Measurements from ENCODE around the gene CHDH. TPM values are rescaled to one million over a fixed set of nuclear protein-coding genes. Genes with fewer than 3 reads are reported as not detected.

CHDH gene
- total RNA-seq, 2 donors from 2014 or later, result 0.50 to 0.94 TPM

GRCh38 chr3:53865732-53866499 lies 19.7 kb upstream of the CHDH start:
- no peak overlapping the region for H3K27ac Mint-ChIP-seq
- H3K36me3 Mint-ChIP-seq (ENCODE audit: low read depth), result peaks cover 11% of the 10 kb centered on the region
- no peaks in the 10 kb centered on the region for H3K9me3 ChIP-seq (ENCODE audit: control insufficient read depth, low read length, poor library complexity, severe bottlenecking)
- DNase-seq (no peak), ATAC-seq (no peak)
- no peaks in the 10 kb centered on the region for H3K27me3 Mint-ChIP-seq
- no peak overlapping the region for H3K4me3 Mint-ChIP-seq
- peaks cover 8% of the 10 kb centered on the region for H3K4me1 Mint-ChIP-seq

- Mint-ChIP-seq H3K36me3 (ENCODE audit: low read depth) (peaks cover 6% of the 10 kb centered on the region), H3K4me3 (no peak overlapping the region), H3K27me3 (no peaks in the 10 kb centered on the region), H3K4me1 (peaks cover 5% of the 10 kb centered on the region), H3K27ac (peak overlapping the region; percentile 76)
- no peak for DNase-seq
- no peaks in the 10 kb centered on the region for H3K9me3 ChIP-seq (ENCODE audit: control insufficient read depth, low read length, poor library complexity, severe bottlenecking)
- no peak for ATAC-seq
Measured at GRCh38 chr3:53863145-53863544, 16.9 kb upstream of the CHDH start.

GRCh38 chr3:53862241-53862640 lies 16.0 kb upstream of the CHDH start:
- no peaks in the 10 kb centered on the region for H3K9me3 ChIP-seq (ENCODE audit: control insufficient read depth, low read length, poor library complexity, severe bottlenecking)
- Mint-ChIP-seq H3K27me3 (no peaks in the 10 kb centered on the region), H3K36me3 (ENCODE audit: low read depth) (peaks cover 4% of the 10 kb centered on the region), H3K27ac (no peak overlapping the region), H3K4me3 (no peak overlapping the region), H3K4me1 (no peaks in the 10 kb centered on the region)
- DNase-seq (no peak), ATAC-seq (no peak)

- no peak for DNase-seq
- peaks cover 4% of the 10 kb centered on the region for H3K36me3 Mint-ChIP-seq (ENCODE audit: low read depth)
- no peaks in the 10 kb centered on the region for H3K4me1 Mint-ChIP-seq
- H3K4me3 Mint-ChIP-seq, result no peak overlapping the region
- H3K27me3 Mint-ChIP-seq, result no peaks in the 10 kb centered on the region
- no peak for ATAC-seq
- H3K27ac Mint-ChIP-seq, result no peak overlapping the region
- H3K9me3 ChIP-seq (ENCODE audit: control insufficient read depth, low read length, poor library complexity, severe bottlenecking), result no peaks in the 10 kb centered on the region
Measured at GRCh38 chr3:53860196-53860595, 14.0 kb upstream of the CHDH start.

GRCh38 chr3:53859178-53859577 lies 13.0 kb upstream of the CHDH start:
- Mint-ChIP-seq H3K4me1 (no peaks in the 10 kb centered on the region), H3K4me3 (no peak overlapping the region), H3K36me3 (ENCODE audit: low read depth) (peaks cover 4% of the 10 kb centered on the region), H3K27ac (no peak overlapping the region), H3K27me3 (peaks cover 3% of the 10 kb centered on the region)
- DNase-seq (no peak), ATAC-seq (no peak)
- H3K9me3 ChIP-seq (ENCODE audit: control insufficient read depth, low read length, poor library complexity, severe bottlenecking), result no peaks in the 10 kb centered on the region

- Mint-ChIP-seq H3K27ac (no peak overlapping the region), H3K4me3 (no peak overlapping the region), H3K27me3 (peaks cover 4% of the 10 kb centered on the region), H3K36me3 (ENCODE audit: low read depth) (peaks cover 4% of the 10 kb centered on the region), H3K4me1 (no peaks in the 10 kb centered on the region)
- H3K9me3 ChIP-seq (ENCODE audit: control insufficient read depth, low read length, poor library complexity, severe bottlenecking), result no peaks in the 10 kb centered on the region
- ATAC-seq (no peak), DNase-seq (no peak)
Measured at GRCh38 chr3:53858096-53858741, 12.0 kb upstream of the CHDH start.

GRCh38 chr3:53856964-53857363 lies 10.7 kb upstream of the CHDH start:
- no peak overlapping the region for H3K27ac Mint-ChIP-seq
- no peak overlapping the region for H3K4me3 Mint-ChIP-seq
- ATAC-seq (no peak), DNase-seq (no peak)
- H3K36me3 Mint-ChIP-seq (ENCODE audit: low read depth), result no peaks in the 10 kb centered on the region
- peaks cover 4% of the 10 kb centered on the region for H3K27me3 Mint-ChIP-seq
- H3K4me1 Mint-ChIP-seq, result no peaks in the 10 kb centered on the region
- no peaks in the 10 kb centered on the region for H3K9me3 ChIP-seq (ENCODE audit: control insufficient read depth, low read length, poor library complexity, severe bottlenecking)

- H3K4me3 Mint-ChIP-seq, result no peak overlapping the region
- H3K9me3 ChIP-seq (ENCODE audit: control insufficient read depth, low read length, poor library complexity, severe bottlenecking), result no peaks in the 10 kb centered on the region
- no peak overlapping the region for H3K27ac Mint-ChIP-seq
- H3K36me3 Mint-ChIP-seq (ENCODE audit: low read depth), result peaks cover 5% of the 10 kb centered on the region
- peaks cover 4% of the 10 kb centered on the region for H3K4me1 Mint-ChIP-seq
- peaks cover 42% of the 10 kb centered on the region for H3K27me3 Mint-ChIP-seq
- ATAC-seq, result no peak
- no peak for DNase-seq
Measured at GRCh38 chr3:53850895-53851294, 4.7 kb upstream of the CHDH start.

GRCh38 chr3:53849916-53850315 lies 3.7 kb upstream of the CHDH start:
- H3K9me3 ChIP-seq (ENCODE audit: control insufficient read depth, low read length, poor library complexity, severe bottlenecking), result no peaks in the 10 kb centered on the region
- DNase-seq (no peak), ATAC-seq (no peak)
- peaks cover 4% of the 10 kb centered on the region for H3K4me1 Mint-ChIP-seq
- peaks cover 5% of the 10 kb centered on the region for H3K36me3 Mint-ChIP-seq (ENCODE audit: low read depth)
- no peak overlapping the region for H3K4me3 Mint-ChIP-seq
- H3K27me3 Mint-ChIP-seq, result peaks cover 49% of the 10 kb centered on the region
- no peak overlapping the region for H3K27ac Mint-ChIP-seq

- Mint-ChIP-seq H3K27ac (no peak overlapping the region), H3K36me3 (ENCODE audit: low read depth) (peaks cover 5% of the 10 kb centered on the region), H3K27me3 (peaks cover 64% of the 10 kb centered on the region), H3K4me3 (peak overlapping the region; percentile 77), H3K4me1 (peaks cover 6% of the 10 kb centered on the region)
- ATAC-seq (no peak), DNase-seq (no peak)
- no peaks in the 10 kb centered on the region for H3K9me3 ChIP-seq (ENCODE audit: control insufficient read depth, low read length, poor library complexity, severe bottlenecking)
Measured at GRCh38 chr3:53846851-53847155, 584 bp upstream of the CHDH start.

GRCh38 chr3:53845881-53846133 lies 412 bp downstream of the CHDH start:
- Mint-ChIP-seq H3K27ac (no peak overlapping the region), H3K27me3 (peaks cover 60% of the 10 kb centered on the region), H3K4me3 (peak overlapping the region; percentile 70), H3K36me3 (ENCODE audit: low read depth) (peaks cover 5% of the 10 kb centered on the region), H3K4me1 (peaks cover 6% of the 10 kb centered on the region)
- no peak for DNase-seq
- ATAC-seq, result no peak
- no peaks in the 10 kb centered on the region for H3K9me3 ChIP-seq (ENCODE audit: control insufficient read depth, low read length, poor library complexity, severe bottlenecking)

GRCh38 chr3:53845103-53845880 lies 927 bp downstream of the CHDH start:
- H3K9me3 ChIP-seq (ENCODE audit: control insufficient read depth, low read length, poor library complexity, severe bottlenecking), result no peaks in the 10 kb centered on the region
- peak overlapping the region; percentile 70 for H3K4me3 Mint-ChIP-seq
- no peak overlapping the region for H3K27ac Mint-ChIP-seq
- ATAC-seq (no peak), DNase-seq (no peak)
- peaks cover 59% of the 10 kb centered on the region for H3K27me3 Mint-ChIP-seq
- H3K4me1 Mint-ChIP-seq, result peaks cover 6% of the 10 kb centered on the region
- peaks cover 5% of the 10 kb centered on the region for H3K36me3 Mint-ChIP-seq (ENCODE audit: low read depth)

GRCh38 chr3:53844262-53845102 lies 1.7 kb downstream of the CHDH start:
- Mint-ChIP-seq H3K27me3 (peaks cover 60% of the 10 kb centered on the region), H3K4me1 (peaks cover 6% of the 10 kb centered on the region), H3K36me3 (ENCODE audit: low read depth) (peaks cover 5% of the 10 kb centered on the region), H3K4me3 (peak overlapping the region; percentile 70), H3K27ac (peak overlapping the region; percentile 63)
- no peak for DNase-seq
- H3K9me3 ChIP-seq (ENCODE audit: control insufficient read depth, low read length, poor library complexity, severe bottlenecking), result no peaks in the 10 kb centered on the region
- ATAC-seq, result no peak
